Astrocyte of the cerebellum (primary cell): ENCODE data around the gene LRRC4C.

Source experiments
- DNase-seq: peaks from one replicate; pipeline ENCODE4 v3.0.0-alpha.2; 2011; ENCODE audit warnings: low read depth
- H3K4me3 ChIP-seq: 2 replicates; pipeline ENCODE4 v1.5.1; 2011; ENCODE audit warnings: mild to moderate bottlenecking, low read depth, low read length, moderate library complexity
- CTCF ChIP-seq: IDR thresholded peaks from 2 replicates; pipeline ENCODE4 v1.5.1; 2012; ENCODE audit warnings: low read length, low read depth, moderate library complexity, mild to moderate bottlenecking; ENCODE audit errors: missing control alignments
- in situ Hi-C: cut with HindIII; loops from 2 replicates; pipeline ENCODE4 v1.10.0; 2017; ENCODE audit warnings: low sequenced_read_pairs

LRRC4C gene

DNA sequence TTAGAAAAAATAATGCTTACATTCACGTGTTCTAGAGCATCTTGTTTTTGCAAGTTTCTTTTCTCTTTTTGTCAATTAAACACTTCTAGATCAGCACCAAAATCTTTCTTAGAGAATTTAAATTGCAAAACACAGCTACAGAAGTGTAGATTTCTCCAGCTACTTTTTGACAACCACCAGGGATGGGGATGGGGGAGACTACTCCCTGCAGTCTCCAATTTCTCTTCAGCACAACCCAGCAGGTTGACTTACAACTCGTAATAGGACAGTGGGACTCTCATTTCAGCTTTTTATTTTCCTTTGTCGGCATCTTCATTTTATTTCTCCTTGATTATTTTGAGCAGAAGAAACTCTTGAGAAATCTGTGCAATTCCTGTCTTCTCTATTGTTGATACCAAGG, 441.2 kb downstream of the LRRC4C start:
- DNase-seq, result no peak
- in situ Hi-C loops, result no loop called here
- H3K4me3 ChIP-seq, result no peak overlapping the region
- no peak for TF ChIP-seq CTCF

- no peak for DNase-seq
- in situ Hi-C loops, result no loop called here
- TF ChIP-seq CTCF, result no peak
- H3K4me3 ChIP-seq, result no peak overlapping the region
Measured at GRCh38 chr11:41010361-41011050, 448.9 kb downstream of the LRRC4C start.

DNA sequence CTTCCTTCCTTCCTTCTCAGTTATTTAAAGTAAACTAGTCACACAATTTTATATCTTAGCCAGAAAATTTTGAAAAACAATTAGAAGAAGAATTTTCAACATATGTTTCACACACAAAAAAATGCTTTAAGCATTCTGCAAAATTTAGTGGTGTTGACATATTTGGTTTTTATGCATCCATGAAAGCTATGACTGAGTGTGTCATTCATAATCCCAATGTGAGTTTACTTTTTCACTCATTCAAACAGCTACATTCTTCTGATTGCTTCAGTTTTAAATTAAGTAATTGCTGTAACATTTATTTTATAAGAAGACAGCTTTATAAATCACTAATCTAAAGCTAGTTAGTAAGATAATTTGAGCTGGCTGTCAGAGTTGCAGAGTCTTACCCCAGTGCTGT, 453.5 kb downstream of the LRRC4C start:
- in situ Hi-C loops, result no loop called here

GRCh38 chr11:41003339-41004282, 455.8 kb downstream of the LRRC4C start:
- H3K4me3 ChIP-seq, result no peak overlapping the region
- DNase-seq, result no peak
- in situ Hi-C loops, result no loop called here
- no peak for TF ChIP-seq CTCF

More for the DNA sequence above, 453.5 kb downstream of the LRRC4C start:
- no peak for TF ChIP-seq CTCF
- H3K4me3 ChIP-seq, result no peak overlapping the region
- DNase-seq, result no peak

DNA sequence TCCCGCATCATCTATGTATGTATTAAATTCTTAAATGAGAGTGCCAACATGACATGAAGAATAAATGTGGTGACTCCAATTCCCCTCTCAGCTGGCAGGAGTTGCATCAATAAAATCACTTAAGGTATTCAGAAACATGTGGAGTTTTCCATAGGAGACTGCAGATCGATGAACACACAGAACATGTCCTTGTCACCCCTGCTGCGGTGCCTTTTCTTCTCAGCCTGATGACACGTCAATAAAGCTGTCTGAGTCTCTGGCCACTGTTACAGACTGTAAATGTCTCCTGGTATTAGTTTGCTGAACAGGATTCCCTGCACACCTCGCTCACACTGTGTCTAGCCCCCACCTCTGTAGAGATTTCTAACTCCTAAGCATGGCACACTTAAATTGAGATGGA, 460.5 kb downstream of the LRRC4C start:
- no peak overlapping the region for H3K4me3 ChIP-seq
- DNase-seq, result no peak
- TF ChIP-seq CTCF, result no peak
- in situ Hi-C loops, result no loop called here

DNA sequence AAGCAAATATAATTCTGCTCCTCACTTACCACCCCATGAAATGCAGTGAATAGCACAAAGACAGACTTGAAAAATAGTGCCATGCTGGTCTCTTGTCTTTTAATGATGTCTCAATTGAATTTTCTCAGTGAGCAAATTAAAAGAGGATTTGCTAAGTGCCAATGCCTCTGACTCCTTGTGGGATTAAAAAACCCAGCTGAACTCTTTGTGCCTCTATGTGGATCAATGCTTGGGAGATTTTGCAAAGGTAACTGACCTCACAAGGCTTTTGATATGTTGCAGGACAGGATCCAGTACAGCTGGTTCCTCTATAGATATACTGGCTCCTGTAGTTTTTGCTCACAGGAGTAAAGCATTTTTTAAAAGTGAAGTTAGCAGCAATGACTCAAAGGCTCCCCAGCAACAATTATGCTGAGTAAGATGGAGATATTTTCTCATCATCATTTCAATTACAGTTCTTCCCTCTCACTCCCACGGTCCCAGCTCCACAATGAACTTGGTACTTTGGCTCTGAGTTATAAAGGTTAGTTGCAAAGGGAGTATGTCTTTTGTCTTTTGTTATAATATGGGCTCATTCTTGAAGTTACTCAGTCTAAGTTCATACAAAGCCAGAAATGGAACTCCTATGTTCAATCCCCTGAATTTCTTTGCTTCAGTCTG, 471.5 kb downstream of the LRRC4C start:
- DNase-seq, result no peak
- no peak overlapping the region for H3K4me3 ChIP-seq
- in situ Hi-C loops, result no loop called here
- no peak for TF ChIP-seq CTCF
